SK-N-MC (cell line): Measurements from ENCODE around the gene AUTS2.

Source experiments
- EZH2 ChIP-seq: fragments of 200-600 bp; sonication (generic); IDR thresholded peaks from one replicate; pipeline ENCODE4 v1.6.1; 2017; ENCODE audit warnings: antibody characterized with exemption
- FOXP2 ChIP-seq: optimal IDR thresholded peaks from 2 replicates; pipeline ENCODE3; 2011; ENCODE audit warnings: mild to moderate bottlenecking, moderate library complexity; ENCODE audit not compliant: insufficient read depth; ENCODE audit errors: extremely low read length, control extremely low read depth

- TF ChIP-seq EZH2 (no peak), FOXP2 (no peak)
Measured at GRCh38 chr7:70030745-70031144, 432.5 kb downstream of the AUTS2 start.
